ENCODE measurements around the gene PCDH18.
"Not testable (repeated sequence)": the region's sequence is repeated elsewhere in the genome, so short reads cannot be mapped to it uniquely, and the experiment has no call there.

The PCDH18 gene

DNA sequence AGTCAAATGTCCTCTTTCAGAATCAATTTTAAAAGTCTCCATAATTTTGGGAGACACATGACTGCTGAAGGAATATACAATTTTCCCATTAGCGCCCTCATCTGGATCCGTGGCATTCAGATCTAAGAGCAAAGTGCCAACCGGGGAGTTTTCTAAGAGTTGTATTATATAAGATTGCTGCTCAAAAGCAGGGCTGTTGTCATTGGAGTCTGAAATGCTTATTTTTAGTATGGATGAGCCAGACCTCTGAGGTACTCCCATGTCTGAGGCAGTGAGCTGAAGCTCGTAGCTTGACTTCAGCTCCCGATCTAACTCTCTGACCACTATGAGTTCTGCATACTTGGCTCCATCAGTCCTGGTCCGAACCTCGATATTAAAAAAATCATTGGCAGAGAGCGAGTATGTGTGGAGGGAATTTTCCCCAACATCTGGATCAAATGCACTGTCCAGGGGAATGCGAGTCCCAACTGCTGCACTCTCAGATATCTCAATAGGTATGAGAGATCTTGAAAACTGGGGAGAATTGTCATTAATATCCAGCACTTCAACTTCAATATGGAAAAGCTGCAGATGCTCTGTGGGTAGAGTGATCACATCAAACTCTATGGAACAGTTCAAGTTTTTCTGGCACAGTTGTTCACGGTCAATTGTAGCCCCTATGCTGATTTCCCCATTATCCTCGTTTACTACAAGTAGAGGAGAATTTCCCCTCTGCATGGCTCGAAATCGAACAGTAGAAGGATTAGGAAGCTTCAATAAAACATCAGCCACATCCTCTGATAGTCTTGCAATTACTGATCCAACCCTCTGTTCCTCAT, 917 bp downstream of the PCDH18 start:
- DNase-seq (ENCODE audit: low spot score) = no peak

- no peak for DNase-seq (ENCODE audit: low spot score)
Measured at GRCh38 chr4:137530176-137530575, 2.1 kb downstream of the PCDH18 start.

DNA sequence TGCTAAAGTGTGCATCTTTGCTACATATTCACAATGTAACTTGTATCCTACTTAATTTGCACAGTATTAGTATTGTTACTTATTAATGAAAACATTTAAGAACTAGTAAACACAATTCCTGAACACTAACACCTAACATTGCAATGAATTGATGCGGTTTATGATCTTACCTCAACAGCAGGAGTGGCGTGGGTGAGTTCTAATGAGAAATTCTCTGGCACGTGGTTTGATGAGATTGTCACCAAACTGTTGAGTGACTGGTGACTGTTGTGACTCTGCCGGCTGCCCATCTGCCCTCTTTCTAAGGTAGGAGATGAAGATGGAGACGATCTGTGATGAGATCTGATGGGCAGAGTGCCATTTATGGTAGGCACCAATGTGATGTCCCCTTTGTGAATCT, 2.9 kb downstream of the PCDH18 start:
- DNase-seq (ENCODE audit: low spot score) = no peak

- DNase-seq (ENCODE audit: low spot score) = no peak
Measured at GRCh38 chr4:137528673-137529072, 3.6 kb downstream of the PCDH18 start.

DNA sequence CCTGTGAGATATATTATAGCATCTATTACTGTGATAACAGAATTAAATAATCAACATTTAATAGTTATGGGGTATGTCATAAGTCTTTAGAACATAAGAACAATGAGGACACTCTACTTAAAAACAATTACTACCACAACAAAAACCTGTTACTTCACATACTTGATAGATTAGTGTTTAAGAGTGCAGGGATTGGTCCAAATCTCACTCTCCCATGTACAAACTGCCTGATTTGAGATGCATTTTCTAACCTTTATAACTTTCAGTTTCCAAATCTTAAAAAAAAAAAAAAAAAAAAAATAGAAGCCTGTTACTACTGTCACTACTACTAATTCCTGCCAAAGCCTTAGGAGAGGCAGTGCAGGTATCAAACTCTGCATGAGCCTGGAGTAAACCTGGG, 5.6 kb downstream of the PCDH18 start:
- no peak for DNase-seq (ENCODE audit: low spot score)

DNA sequence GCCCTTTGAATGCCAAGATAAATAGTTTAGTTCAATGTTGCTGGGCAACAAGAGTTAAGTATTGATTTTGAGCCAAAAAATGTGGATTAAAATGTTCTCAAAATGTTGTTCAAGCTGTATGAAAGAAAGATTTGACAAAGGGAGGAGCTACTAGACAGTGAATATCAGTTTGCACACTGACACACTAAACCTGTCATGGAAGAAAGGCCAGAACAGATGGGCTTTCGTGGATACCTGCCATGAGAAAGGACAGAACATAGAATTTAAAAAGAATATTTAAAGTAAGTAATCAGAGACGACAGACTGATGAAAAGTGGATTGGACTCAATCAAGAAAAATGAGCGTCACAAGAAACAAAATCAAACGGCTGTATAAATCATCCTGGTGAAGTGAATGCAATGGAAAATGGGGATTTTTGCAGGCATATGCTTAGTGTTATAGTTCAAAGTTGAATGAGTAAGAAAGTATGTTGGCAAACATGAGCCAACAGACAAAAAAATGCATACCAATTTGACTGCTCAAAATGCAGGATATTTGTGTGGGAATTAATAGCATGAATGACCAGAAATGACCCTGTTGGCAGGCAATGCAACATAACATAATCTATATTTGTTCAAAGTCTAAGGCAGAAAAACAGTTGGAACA, 7.4 kb downstream of the PCDH18 start:
- no peak for DNase-seq (ENCODE audit: low spot score)

- no peak for DNase-seq (ENCODE audit: low spot score)
Measured at GRCh38 chr4:137523329-137523728, 9.0 kb downstream of the PCDH18 start.

- DNase-seq (ENCODE audit: low spot score) = no peak
Measured at GRCh38 chr4:137521053-137521452, 11.2 kb downstream of the PCDH18 start.

DNA sequence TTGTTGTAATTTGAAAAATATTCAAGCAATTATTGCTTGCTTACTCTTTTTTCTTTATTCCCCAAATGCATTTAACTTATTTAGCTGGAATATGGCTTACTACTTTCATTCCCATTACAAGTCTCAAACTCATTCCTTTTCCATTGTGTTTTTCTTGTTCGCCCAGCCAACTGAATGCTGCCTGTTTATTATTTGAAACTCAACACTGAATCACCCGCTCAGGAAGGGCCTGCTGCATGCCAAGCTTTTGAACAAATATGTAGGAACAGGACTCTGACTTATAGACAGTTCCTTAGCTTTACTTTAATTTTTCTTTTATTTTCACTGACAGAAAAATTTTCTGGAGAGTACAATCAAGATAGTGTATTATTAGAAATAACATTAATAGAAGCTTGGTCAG, 12.9 kb downstream of the PCDH18 start:
- DNase-seq (ENCODE audit: low spot score) = no peak

- not testable (repeated sequence) for DNase-seq (ENCODE audit: low spot score)
Measured at GRCh38 chr4:137517323-137517722, 15.0 kb downstream of the PCDH18 start.

DNA sequence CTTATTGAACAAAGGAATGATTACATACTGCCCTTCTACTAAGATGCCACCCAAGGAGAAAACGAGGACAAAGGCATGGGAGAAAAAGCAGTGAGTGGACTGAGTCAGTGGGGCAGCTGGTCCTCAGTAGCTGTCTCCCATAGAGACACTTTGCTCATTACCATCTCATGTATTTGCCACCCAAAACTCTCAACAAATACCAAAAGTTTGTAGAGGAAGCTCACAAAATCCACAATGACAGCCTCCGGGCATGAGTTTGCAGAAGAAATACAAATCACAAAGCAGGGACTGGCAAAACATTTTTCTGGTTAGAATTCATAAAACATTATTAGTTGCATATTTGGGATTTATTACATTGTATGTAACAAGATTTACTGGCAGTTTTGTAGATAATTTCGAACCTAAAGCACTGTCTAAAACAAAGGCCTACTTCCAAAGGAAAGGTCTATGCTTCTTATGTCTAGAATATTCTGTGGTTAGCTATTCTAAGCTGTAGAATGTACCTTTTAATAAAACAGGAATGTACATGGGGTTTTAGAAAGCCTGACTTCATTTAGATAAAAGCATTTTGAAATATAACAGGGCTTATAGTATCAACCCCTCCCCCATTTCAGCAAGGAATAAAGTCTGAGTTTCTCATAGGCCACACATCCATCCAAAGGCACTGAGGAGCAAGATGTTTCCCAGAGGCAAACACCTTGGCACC, 17.7 kb downstream of the PCDH18 start:
- DNase-seq (ENCODE audit: low spot score) = no peak

- DNase-seq (ENCODE audit: low spot score) = no peak
Measured at GRCh38 chr4:137510557-137511265, 21.6 kb downstream of the PCDH18 start.

GRCh38 chr4:137509855-137510282, 22.4 kb downstream of the PCDH18 start:
- DNase-seq (ENCODE audit: low spot score) = no peak

GRCh38 chr4:137502339-137503129, 29.8 kb downstream of the PCDH18 start:
- DNase-seq (ENCODE audit: low spot score) = no peak

DNA sequence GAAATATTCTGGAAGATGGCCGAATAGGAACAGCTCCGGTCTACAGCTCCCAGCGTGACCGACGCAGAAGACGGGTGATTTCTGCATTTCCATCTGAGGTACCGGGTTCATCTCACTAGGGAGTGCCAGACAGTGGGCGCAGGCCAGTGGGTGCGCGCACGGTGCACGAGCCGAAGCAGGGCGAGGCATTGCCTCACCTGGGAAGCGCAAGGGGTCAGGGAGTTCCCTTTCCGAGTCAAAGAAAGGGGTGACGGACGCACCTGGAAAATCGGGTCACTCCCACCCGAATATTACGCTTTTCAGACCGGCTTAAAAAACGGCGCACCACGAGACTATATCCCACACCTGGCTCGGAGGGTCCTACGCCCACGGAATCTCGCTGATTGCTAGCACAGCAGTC, 36.0 kb downstream of the PCDH18 start:
- not testable (repeated sequence) for DNase-seq (ENCODE audit: low spot score)

GRCh38 chr4:137495578-137495977, 36.7 kb downstream of the PCDH18 start:
- no peak for DNase-seq (ENCODE audit: low spot score)

- DNase-seq (ENCODE audit: low spot score) = not testable (repeated sequence)
Measured at GRCh38 chr4:137483313-137483959, 48.9 kb downstream of the PCDH18 start.

DNA sequence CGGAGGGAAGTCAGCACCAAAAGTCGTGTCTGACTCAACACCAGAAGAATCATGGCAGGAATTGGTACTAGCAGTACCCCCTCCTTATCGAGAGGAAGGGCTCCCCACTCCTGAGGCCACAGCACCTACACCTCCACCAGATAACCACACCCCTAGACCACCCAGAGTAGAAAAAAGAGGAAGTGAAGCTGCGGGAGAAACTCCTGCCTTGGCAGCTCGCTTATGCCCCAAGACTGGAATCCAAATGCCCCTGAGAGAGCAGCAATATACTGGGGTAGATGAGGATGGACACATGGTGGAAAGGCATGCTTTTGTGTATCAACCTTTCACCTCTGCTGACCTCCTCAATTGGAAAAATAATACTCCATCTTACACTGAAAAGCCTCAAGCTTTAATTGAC, 52.6 kb downstream of the PCDH18 start:
- not testable (repeated sequence) for DNase-seq (ENCODE audit: low spot score)

DNA sequence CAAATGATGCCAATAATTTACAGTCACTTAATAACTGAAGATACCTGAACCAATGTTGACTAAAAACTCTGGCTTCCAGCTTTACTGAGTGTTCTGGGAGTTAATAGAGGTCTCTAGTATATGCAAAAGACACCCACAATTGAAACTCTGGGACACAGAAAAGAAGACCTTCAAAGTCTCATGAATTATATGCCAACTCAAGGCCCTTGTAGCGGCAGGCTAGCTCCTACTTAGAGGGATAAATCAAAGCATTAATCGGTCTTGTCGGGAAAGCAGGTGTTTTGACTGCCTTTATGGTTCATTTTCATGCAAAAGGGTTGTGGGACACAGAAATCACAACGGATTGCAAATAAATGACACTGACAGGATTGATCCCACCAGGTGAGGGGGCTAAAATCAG, 55.9 kb downstream of the PCDH18 start:
- no peak for DNase-seq (ENCODE audit: low spot score)

DNA sequence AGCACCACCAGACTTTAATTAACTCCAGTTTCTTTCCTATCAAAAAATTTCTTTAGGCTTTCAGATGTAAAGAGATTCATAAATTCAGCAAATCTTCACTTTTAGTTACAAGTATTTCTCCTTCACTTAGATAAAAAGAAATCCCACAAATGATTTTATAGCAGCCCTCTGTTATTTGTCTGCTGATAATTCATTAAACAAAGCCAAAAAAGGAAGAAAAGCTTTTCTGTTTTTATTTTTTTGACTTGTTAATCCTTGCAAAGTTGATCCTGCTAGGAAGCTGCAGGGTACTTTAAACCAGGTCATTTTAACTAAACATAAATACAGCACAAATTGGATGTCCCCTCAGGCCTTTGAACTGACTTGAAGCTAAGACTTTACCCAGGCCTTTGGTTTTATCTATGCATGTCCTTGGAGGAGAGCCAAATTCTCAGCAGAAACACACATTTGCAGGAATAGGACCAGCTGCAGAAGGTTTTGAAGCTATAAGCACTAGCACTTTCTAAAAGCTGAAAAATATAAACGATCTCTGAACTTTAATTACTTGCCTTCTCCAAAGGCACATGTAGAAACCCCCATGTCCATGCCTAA, 57.5 kb downstream of the PCDH18 start:
- DNase-seq (ENCODE audit: low spot score) = no peak

GRCh38 chr4:137471895-137472294, 60.4 kb downstream of the PCDH18 start:
- DNase-seq (ENCODE audit: low spot score) = no peak

Measured in D341Med (cell line).